GM12878 (cell line): ENCODE data around the gene PRM3. TPM values are rescaled to one million over a fixed set of nuclear protein-coding genes. Genes with fewer than 3 reads are reported as not detected.
A peak's percentile ranks its signal among the peaks of the same experiment; 100 is the strongest.

ENCODE experiments used
- CBFB ChIP-seq: IDR thresholded peaks from 2 replicates; pipeline ENCODE4 v1.6.1; 2016; ENCODE audit warnings: antibody characterized with exemption, low read depth
- EGR1 ChIP-seq, 2 experiments: IDR thresholded peaks; 1 replicate in 1 of 2; 2 replicates in 1 of 2; pipeline ENCODE4 v1.6.1; 2011 to 2012; ENCODE audit warnings: low read depth in 2 of 2, low read length in 2 of 2, borderline replicate concordance in 1 of 2, mild to moderate bottlenecking in 1 of 2, moderate library complexity in 1 of 2
- ESRRA ChIP-seq: IDR thresholded peaks from 2 replicates; pipeline ENCODE4 v1.6.1; 2012; ENCODE audit warnings: mild to moderate bottlenecking, low read length, improper control_type of control experiment
- FOS ChIP-seq: IDR thresholded peaks from 3 replicates; pipeline ENCODE4 v1.6.1; 2011; ENCODE audit warnings: borderline replicate concordance; ENCODE audit not compliant: insufficient read length; ENCODE audit errors: extremely low read depth
- GABPA ChIP-seq: IDR thresholded peaks from 2 replicates; pipeline ENCODE4 v1.6.1; 2014; ENCODE audit warnings: antibody characterized with exemption, low read depth, mild to moderate bottlenecking, inconsistent platforms
- HDGF ChIP-seq: fragments of 450-650 bp; IDR thresholded peaks from 2 replicates; pipeline ENCODE4 v1.6.1; 2016; ENCODE audit warnings: antibody characterized with exemption
- IKZF1 ChIP-seq: fragments of 450-650 bp; conservative IDR thresholded peaks from 2 replicates; pipeline ENCODE4 v1.6.1; 2017; ENCODE audit warnings: antibody characterized with exemption, mild to moderate bottlenecking
- IKZF2 ChIP-seq, 2 experiments: fragments of 450-650 bp; IDR thresholded peaks; 2 replicates each; pipeline ENCODE4 v1.6.1; 2017; ENCODE audit warnings: mild to moderate bottlenecking in 2 of 2, moderate library complexity in 2 of 2
- IRF4 ChIP-seq: IDR thresholded peaks from 2 replicates; pipeline ENCODE4 v1.6.1; 2011; ENCODE audit warnings: low read depth, low read length
- KAT2A ChIP-seq: conservative IDR thresholded peaks from 2 replicates; pipeline ENCODE4 v1.6.1; 2011; ENCODE audit warnings: low read depth, low read length; ENCODE audit not compliant: control insufficient read depth
- MEF2B ChIP-seq: fragments of 450-650 bp; IDR thresholded peaks from 2 replicates; pipeline ENCODE4 v1.6.1; 2018; ENCODE audit warnings: mild to moderate bottlenecking, moderate library complexity; ENCODE audit not compliant: partially characterized antibody, poor library complexity, severe bottlenecking
- MXI1 ChIP-seq: fragments of 150-350 bp; IDR thresholded peaks from 2 replicates; pipeline ENCODE4 v1.6.1; 2011; ENCODE audit warnings: low read depth, mild to moderate bottlenecking, inconsistent platforms, low read length, improper control_type of control experiment
- NR2C2 ChIP-seq: IDR thresholded peaks from 2 replicates; pipeline ENCODE4 v1.6.1; 2011; ENCODE audit warnings: borderline replicate concordance, low read depth; ENCODE audit not compliant: control insufficient read depth, insufficient read length
- PAX8 ChIP-seq: fragments of 450-650 bp; IDR thresholded peaks from 2 replicates; pipeline ENCODE4 v1.6.1; 2017; ENCODE audit warnings: mild to moderate bottlenecking, moderate library complexity
- SPI1 ChIP-seq: IDR thresholded peaks from 2 replicates; pipeline ENCODE4 v1.6.1; 2011; ENCODE audit warnings: low read depth, mild to moderate bottlenecking, low read length, moderate library complexity, borderline replicate concordance; ENCODE audit not compliant: insufficient read depth
- SREBF1 ChIP-seq: IDR thresholded peaks from 2 replicates; pipeline ENCODE4 v1.6.1; 2012; ENCODE audit warnings: mild to moderate bottlenecking, low read length
- SREBF2 ChIP-seq: IDR thresholded peaks from 2 replicates; pipeline ENCODE4 v1.6.1; 2012; ENCODE audit warnings: mild to moderate bottlenecking, low read length
- STAT1 ChIP-seq: fragments of 450-650 bp; conservative IDR thresholded peaks from 2 replicates; pipeline ENCODE4 v1.6.1; 2014; ENCODE audit warnings: antibody characterized with exemption, mild to moderate bottlenecking
- STAT3 ChIP-seq: IDR thresholded peaks from 2 replicates; pipeline ENCODE4 v1.6.1; 2011; ENCODE audit warnings: low read depth, low read length, improper control_type of control experiment
- SUPT20H ChIP-seq: IDR thresholded peaks from 2 replicates; pipeline ENCODE4 v1.6.1; 2011; ENCODE audit warnings: low read depth, mild to moderate bottlenecking, low read length, moderate library complexity, borderline replicate concordance; ENCODE audit not compliant: control insufficient read depth
- SUZ12 ChIP-seq: fragments of 200-600 bp; sonication (generic); IDR thresholded peaks from one replicate; pipeline ENCODE4 v1.6.1; 2018; ENCODE audit warnings: antibody characterized with exemption, mild to moderate bottlenecking; ENCODE audit not compliant: unreplicated experiment
- YBX1 ChIP-seq: fragments of 450-650 bp; IDR thresholded peaks from 2 replicates; pipeline ENCODE4 v1.6.1; 2016; ENCODE audit warnings: antibody characterized with exemption
- polyA plus RNA-seq, 11 experiments: library from polyadenylated mRNA; depleted of rRNA in 4 of 11; unstranded in 6 of 11; stranded (reverse) in 5 of 11; fragments of >200 nt; fragmentation: Nextera tagmentation in 4 of 11; fragmentation: Illumina TruSeq in 1 of 11; extraction: Ambion mirVana in 4 of 11; extraction: Trizol in 1 of 11; gene quantifications; 1 replicate in 1 of 11; 2 replicates in 10 of 11; pipeline versions ENCODE4 v1.2.1 to v1.2.3, GENCODE V29; 2011 to 2016; ENCODE audit warnings: inconsistent platforms in 2 of 11, missing spikeins in 2 of 11, low read depth in 1 of 11
- total RNA-seq, 4 experiments: library from RNA; depleted of rRNA in 3 of 4; stranded (reverse); fragments of >200 nt in 3 of 4; fragmentation: Illumina TruSeq in 1 of 4; extraction: Trizol in 1 of 4; gene quantifications; 2 replicates each; pipeline versions ENCODE4 v1.2.1 to v1.2.3, GENCODE V29; 2013 to 2021
- TF ChIP-seq, protein P1 (sequence below): IDR thresholded peaks from 2 replicates; pipeline ENCODE4 v1.6.1; 2012; ENCODE audit warnings: mild to moderate bottlenecking, low read depth, low read length
- TF ChIP-seq, protein P2 (sequence below): fragments of 450-650 bp; IDR thresholded peaks from 2 replicates; pipeline ENCODE4 v1.6.1; 2017; ENCODE audit warnings: mild to moderate bottlenecking
- TF ChIP-seq, protein P3 (sequence below): fragments of 450-650 bp; IDR thresholded peaks from 2 replicates; pipeline ENCODE4 v1.6.1; 2017; ENCODE audit warnings: antibody characterized with exemption, mild to moderate bottlenecking, moderate library complexity

The PRM3 gene
- total and polyA plus RNA-seq, 10 of the 15 experiments (the other 5 are each of a cell fraction or from before 2014, with no cell fraction given): not detected

DNA sequence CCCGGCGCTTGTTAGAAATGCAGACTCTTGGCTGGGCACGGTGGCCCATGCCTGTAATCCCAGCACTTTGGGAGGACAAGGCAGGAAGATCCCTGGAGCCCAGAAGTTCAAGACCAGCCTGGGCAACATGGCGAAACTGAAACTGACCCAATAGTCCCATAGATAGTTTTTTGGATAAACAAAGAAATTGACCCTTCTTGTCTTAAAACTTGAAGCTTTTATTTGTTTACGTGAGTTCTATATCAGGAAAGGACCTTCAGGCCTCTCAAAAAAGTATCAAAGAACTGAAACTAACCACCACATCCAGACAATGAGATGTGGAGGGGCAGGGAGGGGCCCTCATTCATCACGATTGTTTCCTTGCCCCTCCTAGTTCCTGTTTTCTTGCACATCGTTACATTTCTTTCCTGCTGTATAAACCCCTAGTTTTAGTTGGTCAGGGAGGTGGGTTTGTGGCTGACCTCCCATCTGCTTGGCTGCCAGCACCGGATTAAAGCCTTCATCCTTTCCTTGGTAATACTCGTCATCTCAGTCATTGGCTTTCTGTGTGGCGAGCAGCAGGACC is 37.6 kb upstream of the PRM3 start (continued):
- TF ChIP-seq SUPT20H (no peak), FOS (no peak), SREBF1 (0 out of 2 replicates have a peak, but pooled peaks have one; percentile 12), NR2C2 (no peak), STAT1 (no peak), GABPA (no peak), MEF2B (peak; percentile 84), MXI1 (no peak), SPI1 (peak; percentile 93), SREBF2 (no peak), YBX1 (no peak), EGR1 (IDR thresholded peaks at IDR 0.05; ENCODE audit: borderline replicate concordance in 1 of 2, low read depth in 2 of 2, low read length in 2 of 2) (no peak), IRF4 (peak; percentile 84), KAT2A (no peak), IKZF1 (peak; percentile 81), ESRRA (no peak), PAX8 (no peak), STAT3 (no peak), IKZF2 (IDR thresholded peaks at IDR 0.05) (peak; percentile 89 to 90), SUZ12 (no peak), CBFB (peak; percentile 48), HDGF (no peak)
- TF ChIP-seq, protein P1, sequence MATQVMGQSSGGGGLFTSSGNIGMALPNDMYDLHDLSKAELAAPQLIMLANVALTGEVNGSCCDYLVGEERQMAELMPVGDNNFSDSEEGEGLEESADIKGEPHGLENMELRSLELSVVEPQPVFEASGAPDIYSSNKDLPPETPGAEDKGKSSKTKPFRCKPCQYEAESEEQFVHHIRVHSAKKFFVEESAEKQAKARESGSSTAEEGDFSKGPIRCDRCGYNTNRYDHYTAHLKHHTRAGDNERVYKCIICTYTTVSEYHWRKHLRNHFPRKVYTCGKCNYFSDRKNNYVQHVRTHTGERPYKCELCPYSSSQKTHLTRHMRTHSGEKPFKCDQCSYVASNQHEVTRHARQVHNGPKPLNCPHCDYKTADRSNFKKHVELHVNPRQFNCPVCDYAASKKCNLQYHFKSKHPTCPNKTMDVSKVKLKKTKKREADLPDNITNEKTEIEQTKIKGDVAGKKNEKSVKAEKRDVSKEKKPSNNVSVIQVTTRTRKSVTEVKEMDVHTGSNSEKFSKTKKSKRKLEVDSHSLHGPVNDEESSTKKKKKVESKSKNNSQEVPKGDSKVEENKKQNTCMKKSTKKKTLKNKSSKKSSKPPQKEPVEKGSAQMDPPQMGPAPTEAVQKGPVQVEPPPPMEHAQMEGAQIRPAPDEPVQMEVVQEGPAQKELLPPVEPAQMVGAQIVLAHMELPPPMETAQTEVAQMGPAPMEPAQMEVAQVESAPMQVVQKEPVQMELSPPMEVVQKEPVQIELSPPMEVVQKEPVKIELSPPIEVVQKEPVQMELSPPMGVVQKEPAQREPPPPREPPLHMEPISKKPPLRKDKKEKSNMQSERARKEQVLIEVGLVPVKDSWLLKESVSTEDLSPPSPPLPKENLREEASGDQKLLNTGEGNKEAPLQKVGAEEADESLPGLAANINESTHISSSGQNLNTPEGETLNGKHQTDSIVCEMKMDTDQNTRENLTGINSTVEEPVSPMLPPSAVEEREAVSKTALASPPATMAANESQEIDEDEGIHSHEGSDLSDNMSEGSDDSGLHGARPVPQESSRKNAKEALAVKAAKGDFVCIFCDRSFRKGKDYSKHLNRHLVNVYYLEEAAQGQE: no peak
- TF ChIP-seq, protein P2, sequence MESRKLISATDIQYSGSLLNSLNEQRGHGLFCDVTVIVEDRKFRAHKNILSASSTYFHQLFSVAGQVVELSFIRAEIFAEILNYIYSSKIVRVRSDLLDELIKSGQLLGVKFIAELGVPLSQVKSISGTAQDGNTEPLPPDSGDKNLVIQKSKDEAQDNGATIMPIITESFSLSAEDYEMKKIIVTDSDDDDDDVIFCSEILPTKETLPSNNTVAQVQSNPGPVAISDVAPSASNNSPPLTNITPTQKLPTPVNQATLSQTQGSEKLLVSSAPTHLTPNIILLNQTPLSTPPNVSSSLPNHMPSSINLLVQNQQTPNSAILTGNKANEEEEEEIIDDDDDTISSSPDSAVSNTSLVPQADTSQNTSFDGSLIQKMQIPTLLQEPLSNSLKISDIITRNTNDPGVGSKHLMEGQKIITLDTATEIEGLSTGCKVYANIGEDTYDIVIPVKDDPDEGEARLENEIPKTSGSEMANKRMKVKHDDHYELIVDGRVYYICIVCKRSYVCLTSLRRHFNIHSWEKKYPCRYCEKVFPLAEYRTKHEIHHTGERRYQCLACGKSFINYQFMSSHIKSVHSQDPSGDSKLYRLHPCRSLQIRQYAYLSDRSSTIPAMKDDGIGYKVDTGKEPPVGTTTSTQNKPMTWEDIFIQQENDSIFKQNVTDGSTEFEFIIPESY: no peak
- TF ChIP-seq, protein P3, sequence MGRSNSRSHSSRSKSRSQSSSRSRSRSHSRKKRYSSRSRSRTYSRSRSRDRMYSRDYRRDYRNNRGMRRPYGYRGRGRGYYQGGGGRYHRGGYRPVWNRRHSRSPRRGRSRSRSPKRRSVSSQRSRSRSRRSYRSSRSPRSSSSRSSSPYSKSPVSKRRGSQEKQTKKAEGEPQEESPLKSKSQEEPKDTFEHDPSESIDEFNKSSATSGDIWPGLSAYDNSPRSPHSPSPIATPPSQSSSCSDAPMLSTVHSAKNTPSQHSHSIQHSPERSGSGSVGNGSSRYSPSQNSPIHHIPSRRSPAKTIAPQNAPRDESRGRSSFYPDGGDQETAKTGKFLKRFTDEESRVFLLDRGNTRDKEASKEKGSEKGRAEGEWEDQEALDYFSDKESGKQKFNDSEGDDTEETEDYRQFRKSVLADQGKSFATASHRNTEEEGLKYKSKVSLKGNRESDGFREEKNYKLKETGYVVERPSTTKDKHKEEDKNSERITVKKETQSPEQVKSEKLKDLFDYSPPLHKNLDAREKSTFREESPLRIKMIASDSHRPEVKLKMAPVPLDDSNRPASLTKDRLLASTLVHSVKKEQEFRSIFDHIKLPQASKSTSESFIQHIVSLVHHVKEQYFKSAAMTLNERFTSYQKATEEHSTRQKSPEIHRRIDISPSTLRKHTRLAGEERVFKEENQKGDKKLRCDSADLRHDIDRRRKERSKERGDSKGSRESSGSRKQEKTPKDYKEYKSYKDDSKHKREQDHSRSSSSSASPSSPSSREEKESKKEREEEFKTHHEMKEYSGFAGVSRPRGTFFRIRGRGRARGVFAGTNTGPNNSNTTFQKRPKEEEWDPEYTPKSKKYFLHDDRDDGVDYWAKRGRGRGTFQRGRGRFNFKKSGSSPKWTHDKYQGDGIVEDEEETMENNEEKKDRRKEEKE: no peak
